ENCODE measurements around the gene LDLRAD4.

The LDLRAD4 gene

DNA sequence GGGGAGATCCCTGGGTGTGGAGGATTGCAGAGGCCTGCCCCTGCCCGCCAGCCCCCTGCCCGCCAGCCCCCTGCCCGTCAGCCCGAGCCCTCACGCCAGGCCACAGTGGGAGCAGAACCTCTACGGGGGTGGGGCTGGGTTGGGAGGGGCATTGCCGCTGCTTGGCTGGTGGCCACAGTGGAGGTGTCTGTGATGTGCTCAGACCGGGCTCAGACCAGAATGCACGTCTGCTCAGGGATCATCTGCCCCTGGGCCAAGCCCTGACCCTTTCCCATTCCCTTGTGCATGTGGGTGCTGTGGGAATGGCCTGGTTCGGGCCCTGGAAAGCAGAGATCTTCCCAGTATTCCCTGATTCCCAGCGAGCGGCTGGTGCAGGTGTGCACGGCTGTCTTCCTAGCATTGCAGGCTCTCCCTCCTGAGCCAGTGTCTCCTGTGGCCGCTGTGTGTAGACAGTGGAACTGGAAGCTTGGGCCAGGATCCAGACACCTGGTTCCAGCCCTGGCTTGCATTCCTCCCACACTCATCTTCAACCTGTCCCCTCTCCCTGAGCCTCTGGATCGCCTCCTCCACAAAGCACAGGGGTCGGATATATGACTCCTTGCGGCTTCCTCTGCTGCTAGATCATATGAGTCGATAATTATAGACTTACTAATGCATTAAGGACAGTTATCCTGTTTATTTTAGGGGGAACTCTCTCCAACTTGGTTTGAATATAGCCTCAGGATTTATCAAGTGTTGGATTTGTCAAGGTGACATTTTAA is 161.6 kb downstream of the LDLRAD4 start:
- TF ChIP-seq, protein P1, sequence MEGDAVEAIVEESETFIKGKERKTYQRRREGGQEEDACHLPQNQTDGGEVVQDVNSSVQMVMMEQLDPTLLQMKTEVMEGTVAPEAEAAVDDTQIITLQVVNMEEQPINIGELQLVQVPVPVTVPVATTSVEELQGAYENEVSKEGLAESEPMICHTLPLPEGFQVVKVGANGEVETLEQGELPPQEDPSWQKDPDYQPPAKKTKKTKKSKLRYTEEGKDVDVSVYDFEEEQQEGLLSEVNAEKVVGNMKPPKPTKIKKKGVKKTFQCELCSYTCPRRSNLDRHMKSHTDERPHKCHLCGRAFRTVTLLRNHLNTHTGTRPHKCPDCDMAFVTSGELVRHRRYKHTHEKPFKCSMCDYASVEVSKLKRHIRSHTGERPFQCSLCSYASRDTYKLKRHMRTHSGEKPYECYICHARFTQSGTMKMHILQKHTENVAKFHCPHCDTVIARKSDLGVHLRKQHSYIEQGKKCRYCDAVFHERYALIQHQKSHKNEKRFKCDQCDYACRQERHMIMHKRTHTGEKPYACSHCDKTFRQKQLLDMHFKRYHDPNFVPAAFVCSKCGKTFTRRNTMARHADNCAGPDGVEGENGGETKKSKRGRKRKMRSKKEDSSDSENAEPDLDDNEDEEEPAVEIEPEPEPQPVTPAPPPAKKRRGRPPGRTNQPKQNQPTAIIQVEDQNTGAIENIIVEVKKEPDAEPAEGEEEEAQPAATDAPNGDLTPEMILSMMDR (conservative IDR thresholded peaks at IDR 0.05): no peak
- no peak for TF ChIP-seq ZFX (IDR thresholded peaks at IDR 0.05)
- no peak overlapping the region for H3K27ac ChIP-seq

DNA sequence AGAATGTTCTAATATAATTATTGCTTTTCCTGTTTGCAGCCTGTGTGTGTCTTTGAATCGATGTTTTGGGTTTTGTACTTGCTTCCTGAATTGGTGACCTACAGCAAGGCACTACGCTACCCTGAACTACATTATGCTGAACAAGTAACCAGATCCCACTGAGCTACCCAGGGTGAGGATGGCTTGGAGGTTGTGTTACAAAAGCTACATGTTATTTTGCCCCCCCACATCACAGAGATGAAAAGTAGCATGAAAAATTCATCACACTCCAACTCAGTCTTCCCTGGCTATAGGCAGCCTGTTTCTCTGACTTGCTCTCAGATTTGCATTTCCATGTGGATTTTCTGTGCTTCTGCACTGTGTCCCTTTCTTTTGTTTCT is 162.1 kb downstream of the LDLRAD4 start:
- TF ChIP-seq, protein P1 (conservative IDR thresholded peaks at IDR 0.05): no peak
- TF ChIP-seq ZFX (IDR thresholded peaks at IDR 0.05): no peak
- no peak overlapping the region for H3K27ac ChIP-seq

DNA sequence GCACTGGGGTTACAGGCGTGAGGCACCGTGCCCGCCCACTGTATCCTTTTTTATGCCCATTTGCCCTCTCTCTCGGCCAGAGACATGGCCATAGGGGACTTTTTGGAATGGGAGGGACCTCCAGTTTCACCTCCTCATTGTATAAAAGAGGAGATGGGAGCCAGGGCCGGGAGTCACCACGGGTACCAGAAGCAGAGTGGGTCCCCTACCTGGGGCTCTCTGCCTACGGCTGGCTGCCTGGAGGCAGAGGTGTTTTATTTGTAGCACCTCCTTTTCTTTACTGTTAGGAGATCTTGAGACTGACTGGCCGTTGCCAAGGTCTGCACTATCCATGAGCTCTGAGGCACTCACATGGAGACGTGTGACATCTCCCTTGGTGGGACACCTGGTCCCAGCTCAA is 162.8 kb downstream of the LDLRAD4 start:
- TF ChIP-seq, protein P1 (conservative IDR thresholded peaks at IDR 0.05): no peak
- TF ChIP-seq ZFX (IDR thresholded peaks at IDR 0.05): no peak
- no peak overlapping the region for H3K27ac ChIP-seq

DNA sequence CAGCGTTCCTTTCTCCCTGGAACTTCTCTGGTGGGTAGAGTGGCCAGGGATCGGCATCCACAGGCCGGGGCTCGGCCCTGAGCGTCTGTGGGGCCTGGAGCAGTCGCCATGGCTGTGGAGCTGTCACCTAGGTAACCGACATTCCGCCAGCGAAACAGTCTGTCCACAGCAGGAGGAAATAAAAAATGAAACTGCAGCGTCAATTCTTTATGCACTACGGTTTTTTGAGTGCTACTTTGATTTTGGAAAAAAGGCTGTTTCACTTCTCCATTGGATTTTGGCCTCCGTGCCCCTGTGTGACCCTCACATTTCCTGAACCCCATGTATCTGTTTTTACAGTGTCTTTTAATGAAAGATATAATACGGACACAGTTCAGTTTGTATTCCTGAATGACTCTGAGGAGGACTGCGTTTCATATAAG is 163.4 kb downstream of the LDLRAD4 start:
- no peak overlapping the region for H3K27ac ChIP-seq

DNA sequence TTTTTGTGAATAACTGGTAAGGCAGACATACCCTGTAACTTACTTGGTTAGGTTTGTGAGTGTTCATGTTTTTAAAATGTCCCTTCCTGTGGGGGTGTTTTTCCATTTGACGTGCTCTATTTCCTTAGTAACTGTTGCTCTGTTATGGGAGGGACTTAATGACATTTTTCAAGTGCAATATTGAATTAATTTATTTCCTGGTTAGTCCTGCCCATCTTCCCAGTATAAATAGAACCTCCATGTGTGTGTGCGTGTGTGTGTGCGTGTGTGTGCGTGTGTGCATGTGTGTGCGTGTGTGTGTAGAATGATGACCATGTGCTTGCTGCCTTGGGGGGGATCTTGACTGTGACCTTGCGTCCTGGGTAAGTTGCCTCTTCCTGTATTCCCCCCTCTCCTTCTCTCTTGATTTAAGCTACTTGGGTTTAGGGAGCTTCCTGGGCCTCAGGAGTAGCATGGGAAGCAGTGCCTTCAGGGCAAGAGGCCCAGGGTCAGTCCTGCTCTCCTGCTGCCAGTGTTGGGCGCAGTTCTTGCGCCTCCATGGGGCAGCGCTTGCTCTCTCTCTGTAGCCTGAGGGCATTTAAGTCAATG is 163.9 kb downstream of the LDLRAD4 start:
- no peak overlapping the region for H3K27ac ChIP-seq
- no peak for TF ChIP-seq ZFX (IDR thresholded peaks at IDR 0.05)
- TF ChIP-seq, protein P1 (conservative IDR thresholded peaks at IDR 0.05): no peak

More for the DNA sequence above, 163.4 kb downstream of the LDLRAD4 start:
- no peak for TF ChIP-seq ZFX (IDR thresholded peaks at IDR 0.05)
- TF ChIP-seq, protein P1 (conservative IDR thresholded peaks at IDR 0.05): no peak

DNA sequence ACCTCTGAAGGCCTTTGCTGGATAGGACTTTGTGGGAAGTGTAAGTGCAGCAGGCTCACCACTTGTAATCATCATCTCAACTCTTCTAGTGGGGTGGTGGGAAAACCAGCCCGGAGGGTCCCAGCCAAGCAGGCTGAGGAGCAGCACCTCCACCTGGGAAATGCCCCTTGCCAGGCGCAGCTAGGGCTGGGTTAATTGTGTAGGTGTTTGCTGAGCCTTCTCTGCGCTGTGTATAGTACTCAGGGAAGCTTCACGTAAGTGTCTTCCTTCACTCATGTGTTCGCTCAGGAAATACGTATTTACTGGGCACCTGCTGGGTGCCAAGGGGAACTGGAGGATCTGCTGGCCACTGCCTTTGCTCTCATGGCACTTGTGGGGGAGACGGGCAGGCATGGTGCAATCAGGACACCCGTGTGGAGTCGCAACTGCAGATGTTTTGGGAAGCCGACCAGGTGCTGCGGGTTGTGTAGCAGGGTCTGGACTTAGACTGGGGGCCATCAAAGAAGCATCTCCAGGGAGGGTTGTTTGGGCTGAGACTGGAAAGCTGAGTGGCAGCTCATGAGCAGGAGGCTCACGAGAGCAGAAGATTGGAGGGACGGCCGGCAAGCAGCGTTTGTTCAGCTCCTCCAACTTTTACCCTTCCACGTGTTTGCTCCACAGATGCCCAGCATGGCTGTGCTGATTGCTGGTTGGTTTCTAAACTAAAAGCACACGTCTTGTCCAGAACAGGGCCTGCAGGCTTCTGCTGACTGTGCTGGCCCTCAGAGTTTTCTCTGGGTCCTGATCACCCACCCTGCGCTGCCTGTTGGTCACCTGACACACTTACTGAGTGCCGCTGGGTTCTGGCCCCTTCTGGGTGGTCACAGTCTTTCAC is 164.6 kb downstream of the LDLRAD4 start:
- no peak overlapping the region for H3K27ac ChIP-seq
- TF ChIP-seq ZFX (IDR thresholded peaks at IDR 0.05): no peak
- TF ChIP-seq, protein P1 (conservative IDR thresholded peaks at IDR 0.05): no peak
